ENCODE measurements around the gene EIF2A.

Gene EIF2A

GRCh38 chr3:150545419-150546225 lies 965 bp upstream of the EIF2A start:
- peak; percentile 49 for DNase-seq (ENCODE audit: low spot score)
- in situ Hi-C loops (cut with MboI; ENCODE audit: low pct_unique_long_range_greater_than_20kb, low sequenced_read_pairs, unreplicated experiment), result loop anchor here (25.0 kb wide), 2 partner anchors 317 to 592 kb away; no protein-coding TSS in a partner anchor
- TF ChIP-seq CTCF (IDR thresholded peaks at IDR 0.05; ENCODE audit: extremely low read depth, insufficient read depth, missing control alignments), result no peak

GRCh38 chr3:150547045-150547741 lies 606 bp downstream of the EIF2A start:
- DNase-seq (ENCODE audit: low spot score), result no peak

GRCh38 chr3:150555859-150556436 lies 9.4 kb downstream of the EIF2A start:
- TF ChIP-seq CTCF (IDR thresholded peaks at IDR 0.05; ENCODE audit: extremely low read depth, insufficient read depth, missing control alignments), result no peak
- in situ Hi-C loops (cut with MboI; ENCODE audit: low pct_unique_long_range_greater_than_20kb, low sequenced_read_pairs, unreplicated experiment), result no loop called here
- DNase-seq (ENCODE audit: low spot score), result no peak

More at GRCh38 chr3:150547045-150547741, 606 bp downstream of the EIF2A start:
- TF ChIP-seq CTCF (IDR thresholded peaks at IDR 0.05; ENCODE audit: extremely low read depth, insufficient read depth, missing control alignments), result no peak
- in situ Hi-C loops (cut with MboI; ENCODE audit: low pct_unique_long_range_greater_than_20kb, low sequenced_read_pairs, unreplicated experiment), result loop anchor here (25.0 kb wide), 2 partner anchors 315 to 590 kb away; no protein-coding TSS in a partner anchor

GRCh38 chr3:150556792-150557191 lies 10.2 kb downstream of the EIF2A start:
- no peak for DNase-seq (ENCODE audit: low spot score)
- in situ Hi-C loops (cut with MboI; ENCODE audit: low pct_unique_long_range_greater_than_20kb, low sequenced_read_pairs, unreplicated experiment), result no loop called here
- TF ChIP-seq CTCF (IDR thresholded peaks at IDR 0.05; ENCODE audit: extremely low read depth, insufficient read depth, missing control alignments), result no peak

- TF ChIP-seq CTCF (IDR thresholded peaks at IDR 0.05; ENCODE audit: extremely low read depth, insufficient read depth, missing control alignments), result no peak
- in situ Hi-C loops (cut with MboI; ENCODE audit: low pct_unique_long_range_greater_than_20kb, low sequenced_read_pairs, unreplicated experiment), result no loop called here
- no peak for DNase-seq (ENCODE audit: low spot score)
Measured at GRCh38 chr3:150557725-150558124, 11.1 kb downstream of the EIF2A start.

GRCh38 chr3:150564243-150564642 lies 17.7 kb downstream of the EIF2A start:
- in situ Hi-C loops (cut with MboI; ENCODE audit: low pct_unique_long_range_greater_than_20kb, low sequenced_read_pairs, unreplicated experiment), result no loop called here
- no peak for TF ChIP-seq CTCF (IDR thresholded peaks at IDR 0.05; ENCODE audit: extremely low read depth, insufficient read depth, missing control alignments)
- no peak for DNase-seq (ENCODE audit: low spot score)
